Stimulated activated CD4-positive, alpha-beta T cell treated with anti-CD3 and anti-CD28 coated beads, TNF-alpha, amount 100 ng/mL, for 4 hours (primary cell): Measurements from ENCODE around the gene TPST1.

ENCODE experiments used
- DNase-seq, 3 experiments: peaks; one replicate each; pipeline ENCODE4 v3.0.0-alpha.2; 2020; ENCODE audit warnings: low read depth in 3 of 3

Gene TPST1

DNA sequence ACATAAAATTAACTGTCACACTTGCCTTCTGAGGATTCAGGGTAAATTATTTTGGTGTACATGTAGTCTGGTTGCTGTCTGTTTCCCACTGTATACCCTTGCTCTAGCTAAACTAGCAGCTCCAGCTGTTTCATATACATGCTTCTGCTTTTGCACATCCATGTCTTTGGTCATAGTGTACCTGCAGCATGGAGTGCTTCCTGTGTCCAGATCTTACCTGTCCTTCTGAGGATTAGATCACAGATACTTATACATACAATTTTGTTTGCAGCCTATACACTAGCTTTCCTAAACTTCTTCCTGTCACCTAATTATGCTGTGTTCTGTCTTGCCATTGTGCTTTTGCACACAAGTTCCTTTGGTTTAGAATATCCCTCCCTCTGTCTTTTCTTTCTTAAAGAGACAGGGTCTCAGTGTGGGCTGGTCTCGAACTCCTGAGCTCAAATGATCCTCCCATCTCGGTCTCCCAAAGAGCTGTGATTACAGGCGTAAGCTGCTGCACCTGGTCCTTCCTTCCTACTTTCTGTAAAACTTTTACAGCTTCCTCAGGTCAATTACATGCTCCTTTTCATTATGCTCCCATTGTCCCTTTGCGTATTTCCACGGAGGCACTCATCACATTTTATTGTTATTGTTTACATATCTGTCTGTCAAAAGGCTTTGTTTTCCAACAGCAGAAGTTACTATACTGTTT lies 33.8 kb downstream of the TPST1 start:
- DNase-seq = no peak

DNA sequence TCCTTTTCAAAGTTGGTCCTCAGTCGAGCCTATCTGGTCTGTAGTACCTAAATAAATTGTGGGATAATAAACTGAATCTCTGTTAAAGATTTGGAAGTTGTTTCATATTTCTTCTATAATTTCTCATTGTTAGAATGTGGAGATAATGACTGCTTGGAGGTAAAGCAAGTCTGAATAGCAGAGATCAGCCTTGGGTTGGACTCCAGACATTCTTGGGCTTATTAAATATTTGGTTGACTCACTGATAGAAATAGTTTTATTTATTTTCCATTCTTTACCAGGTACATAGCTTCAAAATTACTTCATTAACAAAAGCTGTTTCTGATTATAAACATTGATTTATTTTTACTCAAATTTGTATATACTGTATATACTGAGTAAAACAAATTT lies 34.3 kb downstream of the TPST1 start:
- DNase-seq = no peak

DNA sequence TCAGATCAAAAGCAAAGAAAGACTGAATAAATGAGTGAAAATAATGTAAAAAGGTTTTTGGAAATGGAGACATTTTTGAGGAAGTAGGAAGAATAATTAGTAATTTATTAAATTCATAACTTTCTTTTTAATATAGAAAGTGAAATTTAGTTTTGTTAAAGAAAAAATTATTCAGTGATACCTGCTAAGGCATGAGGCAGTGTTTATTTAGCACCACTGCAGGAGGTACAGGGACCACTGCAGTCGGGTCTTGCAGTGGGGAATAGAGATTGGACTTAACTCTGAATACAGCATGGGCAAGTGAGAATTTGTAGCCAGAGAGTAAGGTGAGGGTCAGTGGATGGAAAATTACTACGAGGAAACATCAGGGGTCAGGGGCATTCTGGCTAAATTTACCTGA lies 39.9 kb downstream of the TPST1 start:
- DNase-seq = no peak

DNA sequence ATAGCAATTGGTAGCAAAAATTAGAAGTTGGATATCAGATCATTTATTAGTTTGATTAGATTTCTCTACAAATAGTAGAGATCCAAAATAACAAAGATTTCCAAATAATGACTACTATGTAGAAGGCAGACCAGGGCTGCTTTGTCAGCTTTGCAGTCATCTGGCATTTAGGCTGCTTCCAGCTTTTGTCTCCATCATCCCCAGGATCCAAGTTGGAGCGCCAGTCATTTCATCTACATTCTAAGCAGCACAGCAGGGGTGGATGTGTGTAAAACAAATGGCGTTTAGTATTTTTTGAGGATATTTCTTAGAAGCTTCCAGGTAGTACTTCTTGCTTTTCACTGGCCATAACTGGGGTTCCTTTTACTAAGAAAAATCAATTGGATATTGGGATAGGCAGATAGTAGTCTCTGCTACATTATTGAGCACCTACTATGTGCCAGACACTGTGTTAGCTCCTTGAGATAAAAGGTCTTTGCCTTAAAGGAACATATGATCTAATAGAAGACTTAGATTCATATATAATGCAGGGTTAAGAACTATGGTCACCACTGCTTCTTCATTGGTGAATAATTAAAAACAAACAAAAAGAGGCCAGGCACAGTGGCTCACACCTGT lies 41.5 kb downstream of the TPST1 start:
- no peak for DNase-seq

DNA sequence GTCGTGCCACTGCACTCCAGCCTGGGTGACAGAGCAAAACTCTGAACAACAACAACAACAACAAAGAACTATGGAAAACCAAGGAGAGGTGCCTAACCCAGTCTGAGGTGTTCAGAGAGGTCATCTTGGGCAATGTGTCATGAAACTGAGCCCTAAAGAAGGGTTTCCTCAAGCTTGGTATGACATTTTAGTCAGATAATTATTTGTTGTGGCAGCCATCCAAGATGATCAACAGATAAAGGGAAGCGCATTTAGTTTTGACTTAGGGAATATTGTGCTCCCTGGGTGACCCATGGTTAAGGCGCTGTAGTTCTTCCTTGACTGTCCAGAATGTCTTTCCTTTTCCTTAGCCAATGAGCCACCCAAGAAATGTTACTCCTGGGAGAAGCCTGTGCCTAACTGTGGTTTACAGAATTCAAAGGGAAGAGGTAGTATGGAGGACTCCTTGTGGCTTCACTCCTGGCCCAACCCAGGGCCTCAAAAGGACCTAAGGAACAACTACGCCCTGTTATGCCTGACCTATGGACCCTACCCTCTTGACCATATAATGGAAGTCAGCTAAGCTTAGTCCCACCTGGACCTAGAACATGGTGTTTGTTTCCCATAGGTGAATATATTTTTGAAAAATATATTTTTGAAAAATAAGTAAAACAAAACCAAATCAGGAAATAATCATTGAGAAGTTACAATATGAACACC lies 42.4 kb downstream of the TPST1 start:
- DNase-seq = no peak

DNA sequence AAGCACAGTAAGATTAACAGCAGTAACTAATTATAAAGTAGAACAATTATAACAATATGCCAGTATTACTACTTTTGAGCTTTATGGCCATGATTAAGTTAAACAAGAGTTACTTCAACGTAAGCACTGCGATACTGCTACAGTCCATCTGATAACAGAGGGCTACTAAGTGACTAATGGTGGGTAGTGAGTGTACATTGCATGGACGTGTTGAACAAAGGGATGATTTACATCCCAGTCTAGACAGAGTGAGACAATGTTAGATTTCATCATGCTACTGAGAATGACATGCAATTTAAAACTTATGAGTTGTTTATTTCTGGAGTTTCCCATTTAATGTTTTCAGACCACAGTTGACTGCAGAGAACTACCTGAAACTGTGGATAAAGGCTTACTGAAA lies 45.6 kb downstream of the TPST1 start:
- DNase-seq = no peak

DNA sequence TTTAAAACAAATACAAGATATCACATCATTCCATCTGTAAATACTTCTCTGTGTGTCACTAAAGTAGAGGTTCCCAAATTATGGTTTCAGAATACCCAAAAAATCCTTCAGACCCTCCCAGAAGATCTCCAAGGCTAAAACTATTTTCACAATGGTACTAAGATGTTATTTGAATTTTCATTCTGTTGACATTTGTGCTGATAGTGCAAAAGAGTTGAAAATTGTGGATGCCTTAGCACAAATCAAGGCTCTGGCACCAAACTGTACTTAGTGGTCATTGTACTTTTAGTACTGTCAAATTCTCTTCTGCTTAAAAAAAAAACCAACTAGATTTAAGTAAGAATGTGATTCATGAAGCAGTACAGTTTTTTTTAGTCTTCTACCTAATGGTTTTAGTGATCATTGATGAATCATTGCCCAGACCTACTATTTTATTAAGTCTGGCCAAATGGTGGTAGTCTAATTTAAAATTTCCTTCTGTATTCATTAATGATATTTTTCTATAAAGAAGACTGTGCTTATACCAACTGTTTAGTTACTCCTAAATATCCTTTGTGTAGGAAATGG lies 50.5 kb downstream of the TPST1 start:
- no peak for DNase-seq

DNA sequence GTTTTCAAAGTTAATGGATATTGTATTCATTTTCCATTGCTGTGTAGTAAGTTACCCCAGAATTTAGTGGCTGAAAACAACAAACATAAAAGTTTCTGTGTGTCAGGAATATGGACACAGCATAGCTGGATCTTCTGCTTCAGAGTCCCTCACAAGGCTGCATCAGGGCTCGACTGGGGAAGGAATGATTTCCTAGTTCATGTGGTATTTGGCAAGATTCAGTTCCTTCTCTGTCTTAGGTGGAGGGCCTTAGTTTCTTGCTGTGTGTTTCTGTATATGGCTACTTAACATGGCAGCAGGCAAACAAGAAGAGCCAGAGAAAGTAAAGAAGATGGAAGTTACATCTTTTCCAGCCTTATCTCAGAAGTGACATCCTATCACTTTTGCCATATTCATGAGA lies 51.1 kb downstream of the TPST1 start:
- no peak for DNase-seq

DNA sequence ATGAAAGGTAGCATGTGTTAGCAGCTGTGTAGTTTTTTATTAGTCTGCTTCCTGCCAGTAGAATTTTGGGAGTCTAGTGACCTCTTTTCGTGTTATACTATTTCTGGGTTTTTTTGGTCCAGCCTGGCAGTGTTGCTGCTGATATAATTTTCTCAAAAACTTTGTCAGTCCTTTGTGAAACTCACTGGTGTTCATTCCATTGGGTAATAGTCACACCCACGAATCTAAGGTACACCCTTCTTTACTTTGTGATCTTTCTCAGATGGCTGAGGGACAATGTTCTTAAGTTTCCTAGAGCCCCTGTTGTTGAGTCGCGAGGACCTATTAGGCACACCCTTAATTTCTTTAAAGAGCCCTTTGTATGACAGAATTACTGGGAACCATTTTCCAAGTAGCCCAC lies 52.3 kb downstream of the TPST1 start:
- DNase-seq = no peak

DNA sequence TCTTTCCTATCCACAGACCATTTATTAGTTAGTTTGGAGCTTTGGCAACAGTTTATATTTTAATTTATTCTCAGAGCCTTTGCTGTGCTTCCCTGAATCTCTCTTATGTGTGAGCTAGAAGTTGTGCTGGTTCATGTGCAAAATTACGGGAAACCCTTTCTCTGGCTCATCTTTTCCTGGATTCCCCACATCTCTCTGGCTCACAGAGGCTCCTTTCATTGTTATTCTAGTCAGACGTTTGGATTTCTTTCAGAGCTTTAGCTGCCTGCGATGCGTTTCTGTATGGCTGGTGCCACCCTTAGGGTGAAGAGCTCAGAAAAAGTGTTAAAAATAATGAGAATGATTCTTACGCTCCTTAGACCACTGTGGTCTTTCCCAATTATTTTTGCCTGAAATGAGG lies 53.3 kb downstream of the TPST1 start:
- DNase-seq = no peak

DNA sequence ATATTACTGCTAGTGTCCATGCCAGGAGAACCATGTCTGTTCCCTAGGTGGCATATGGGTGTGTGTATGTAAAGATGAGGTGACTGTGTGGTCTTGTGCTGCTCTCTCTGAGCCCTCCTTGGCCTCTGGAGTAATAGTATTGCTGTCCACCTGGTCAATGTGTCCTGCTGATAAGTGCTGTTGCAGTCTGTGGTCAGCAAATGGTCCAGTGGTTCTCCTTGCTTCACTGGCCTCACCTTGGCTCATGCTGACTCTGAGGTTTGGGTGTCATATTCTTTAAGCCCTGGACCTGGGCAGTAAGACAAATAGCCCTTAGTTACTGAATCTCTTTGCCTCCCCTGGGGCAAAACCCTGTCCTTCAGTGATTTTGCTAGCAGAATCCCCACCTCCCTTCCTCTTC lies 56.8 kb downstream of the TPST1 start:
- DNase-seq = no peak

DNA sequence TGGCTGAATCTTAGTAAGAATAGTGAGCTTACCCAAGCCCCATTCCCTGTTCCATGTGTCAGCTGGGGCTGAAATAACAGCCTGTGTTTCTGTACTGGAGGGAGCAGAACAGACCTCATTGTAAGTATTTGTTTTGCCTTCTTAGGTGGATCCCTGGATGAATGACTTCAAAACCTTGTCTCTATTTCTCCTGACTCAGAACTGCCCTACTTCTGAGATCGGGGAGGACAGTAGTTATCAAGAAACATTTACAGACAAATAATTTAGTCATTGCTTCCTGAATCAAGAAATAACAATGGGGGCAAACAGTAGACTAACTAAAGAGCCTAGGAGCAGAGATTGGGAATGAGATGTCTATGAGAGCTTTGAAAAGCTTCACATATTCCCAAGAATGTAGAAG lies 58.8 kb downstream of the TPST1 start:
- no peak for DNase-seq

DNA sequence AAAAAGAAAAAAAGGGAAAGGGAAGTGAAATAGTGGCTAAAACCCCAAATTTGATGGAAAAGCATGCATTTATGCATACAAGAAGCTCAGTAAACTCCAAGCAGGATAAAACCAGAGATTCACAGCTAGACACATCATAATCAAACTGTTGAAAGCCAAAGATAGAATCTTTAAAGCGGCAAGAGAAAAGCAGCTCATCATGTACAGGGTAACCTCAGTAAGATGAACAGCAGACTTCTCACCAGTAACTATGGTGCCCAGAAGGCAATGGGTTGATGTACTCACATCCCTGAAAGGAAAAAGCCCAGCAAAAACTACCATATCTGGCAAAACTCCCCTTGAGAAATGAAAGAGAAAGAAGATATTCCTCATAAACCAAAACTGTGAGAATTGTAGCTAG lies 60.4 kb downstream of the TPST1 start:
- no peak for DNase-seq

DNA sequence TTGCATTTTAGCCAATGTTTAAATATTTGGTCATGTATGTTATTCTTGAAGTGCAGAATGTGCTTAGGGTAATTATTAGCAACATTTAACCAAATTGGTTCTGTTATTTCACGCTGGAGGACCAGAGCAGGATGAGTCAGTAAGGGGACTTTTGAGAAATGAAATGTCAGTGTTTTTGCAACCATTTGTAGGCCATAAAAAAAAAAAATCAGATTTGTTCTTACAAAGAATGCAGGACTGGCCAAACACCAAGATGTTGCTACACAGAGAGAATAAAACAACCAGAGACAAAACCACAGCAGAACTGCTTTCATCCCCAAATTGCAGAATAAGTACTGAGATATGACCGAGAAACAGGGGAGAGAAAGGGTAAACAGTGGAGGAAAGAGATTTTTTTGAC lies 62.1 kb downstream of the TPST1 start:
- DNase-seq = no peak

DNA sequence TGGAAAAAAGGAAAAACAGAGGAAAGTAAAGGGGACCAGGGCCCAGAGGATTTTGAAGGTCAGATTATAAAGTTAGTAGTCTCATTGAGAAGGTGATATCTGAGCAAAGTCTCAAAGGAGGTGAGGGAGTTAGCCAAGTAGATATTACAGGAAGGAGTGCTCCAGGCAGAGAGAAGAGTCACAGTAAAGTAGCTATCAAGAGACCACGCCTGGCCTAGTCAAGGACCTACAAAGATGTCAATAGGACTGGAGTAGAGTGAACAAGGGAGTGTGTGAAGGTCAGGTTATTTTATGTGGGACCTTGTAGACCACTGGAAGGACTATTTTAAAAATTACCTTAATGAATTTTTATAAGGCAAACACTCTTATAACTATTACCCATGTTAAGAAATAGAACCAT lies 64.8 kb downstream of the TPST1 start:
- no peak for DNase-seq

DNA sequence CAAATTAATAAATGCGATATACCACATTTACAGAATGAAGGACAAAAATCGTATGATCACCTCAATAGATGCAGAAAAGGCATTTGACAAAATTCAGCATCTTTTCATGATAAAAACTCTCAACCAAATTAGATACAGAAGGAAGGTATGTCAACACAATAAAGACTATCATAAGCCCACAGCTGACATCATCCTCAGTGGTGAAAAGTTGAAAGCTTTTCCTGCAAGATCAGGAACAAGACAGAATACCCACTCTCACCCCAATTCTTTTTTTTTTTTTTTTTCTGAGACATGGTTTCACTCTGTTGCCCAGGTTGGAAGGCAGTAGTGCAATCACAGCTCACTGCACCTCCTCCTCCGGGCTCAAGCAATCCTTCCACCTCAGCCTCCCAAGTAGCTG lies 67.2 kb downstream of the TPST1 start:
- DNase-seq = no peak

DNA sequence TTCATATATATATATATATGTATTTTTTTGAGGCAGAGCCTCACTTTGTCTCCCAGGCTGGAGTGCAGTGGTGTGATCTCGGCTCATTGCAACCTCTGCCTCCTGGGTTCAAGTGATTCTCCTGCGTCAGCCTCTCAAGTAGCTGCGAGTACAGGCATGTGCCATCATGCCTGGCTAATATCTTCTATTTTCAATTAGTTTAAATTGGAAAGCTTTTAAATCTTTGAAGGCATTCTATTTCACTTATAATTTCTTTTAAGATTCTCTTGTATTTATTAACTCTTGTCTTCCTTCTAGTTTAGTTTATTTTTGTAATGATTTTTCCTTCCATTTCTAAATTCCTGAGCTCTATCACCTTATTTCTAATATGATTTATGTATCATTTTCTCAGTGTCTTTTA lies 71.2 kb downstream of the TPST1 start:
- DNase-seq = no peak

DNA sequence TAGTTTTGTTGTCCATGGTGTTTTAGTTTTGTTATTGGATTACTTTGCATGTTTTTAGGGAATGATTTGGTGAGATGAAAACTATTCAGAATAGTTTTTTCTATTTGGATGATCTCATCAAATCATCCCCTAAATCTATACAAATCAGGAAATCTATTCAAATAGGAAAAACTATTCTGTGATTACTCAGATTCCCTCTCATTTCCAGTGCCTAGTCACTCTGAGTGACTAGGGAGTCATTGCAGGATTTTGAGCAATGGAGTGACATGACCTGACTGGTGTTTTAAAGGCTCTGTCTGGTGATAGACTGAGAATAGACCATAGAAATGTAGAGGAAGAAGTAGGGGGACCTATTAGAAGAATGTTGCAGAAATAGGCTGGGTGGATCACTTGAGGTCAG lies 72.4 kb downstream of the TPST1 start:
- no peak for DNase-seq

DNA sequence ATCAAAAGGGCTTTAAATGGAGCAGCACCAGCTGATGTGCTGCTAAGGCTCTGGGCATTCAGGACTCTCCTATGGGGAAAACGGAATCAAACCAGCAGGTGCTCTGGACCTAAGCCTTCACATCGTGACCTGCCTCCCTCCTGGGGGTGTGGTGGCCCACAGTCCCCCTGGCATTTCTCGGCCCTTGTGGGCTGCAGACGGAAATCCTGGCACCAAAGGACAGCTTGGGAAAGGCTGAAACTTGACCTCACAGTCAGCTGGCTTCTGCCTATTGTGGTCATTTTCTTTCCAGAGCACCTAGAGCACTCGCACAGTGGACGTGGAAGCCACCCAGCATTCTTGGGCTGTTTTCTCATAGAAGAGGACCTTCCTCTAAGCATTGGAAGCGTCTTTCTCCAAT lies 74.8 kb downstream of the TPST1 start:
- no peak for DNase-seq

DNA sequence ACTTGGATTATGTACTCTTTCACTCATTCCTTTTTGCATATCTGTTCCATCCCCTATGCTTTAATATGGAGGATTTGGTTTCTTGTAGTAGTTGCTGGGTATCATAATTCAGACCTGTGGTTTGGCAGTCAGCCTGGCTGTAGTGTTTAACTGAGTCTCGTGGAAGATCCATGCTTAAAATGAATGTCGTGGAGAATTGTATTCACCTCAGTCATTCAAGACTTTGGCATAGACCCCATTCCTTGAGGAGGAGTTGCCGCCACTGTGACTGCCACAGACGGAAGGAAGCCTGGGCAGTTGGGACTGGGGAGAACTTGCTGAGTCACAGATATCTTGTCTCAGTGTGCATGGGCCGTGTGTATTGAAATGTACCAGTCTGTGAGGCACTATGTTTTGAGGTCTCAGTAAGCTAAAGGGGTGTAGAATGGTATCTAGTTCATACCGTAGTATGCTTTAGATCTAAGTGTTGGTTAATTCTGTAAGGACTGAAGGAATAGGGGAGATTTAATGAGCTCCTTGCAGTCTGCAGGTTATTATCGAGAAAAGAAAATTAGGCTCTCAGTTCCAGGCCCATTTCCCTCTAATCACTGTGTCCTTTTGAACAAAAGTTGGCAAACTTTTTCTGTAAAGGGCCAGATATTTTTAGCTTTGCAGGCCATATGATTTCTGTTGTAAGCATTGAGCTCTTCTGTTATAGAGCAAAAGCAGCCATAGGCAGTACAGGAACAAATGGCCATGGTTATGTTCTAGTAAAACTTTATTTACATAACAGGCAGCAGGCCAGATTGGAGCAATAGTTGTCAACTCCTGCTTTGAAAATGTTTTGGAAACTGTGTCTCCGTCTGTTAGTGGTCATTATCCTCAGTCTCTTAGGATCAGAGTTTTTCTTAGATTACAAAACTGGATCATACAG lies 76.8 kb downstream of the TPST1 start:
- no peak for DNase-seq

DNA sequence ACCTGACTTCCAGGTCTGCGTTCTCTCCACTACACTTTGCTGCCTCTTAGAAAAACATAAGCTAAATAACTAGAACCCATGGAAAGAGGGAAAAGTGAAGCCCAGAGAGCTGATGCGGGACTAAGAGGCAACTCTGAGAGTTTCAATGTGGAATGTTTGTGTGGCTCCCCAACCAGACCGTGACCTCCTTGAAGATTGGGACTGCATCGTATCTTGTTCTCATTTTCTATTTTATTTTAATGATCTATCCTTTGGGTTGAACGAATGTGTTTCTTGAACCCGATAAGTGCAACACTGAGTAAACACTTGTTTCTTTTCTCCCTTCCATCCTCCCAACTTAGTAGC lies 77.4 kb downstream of the TPST1 start:
- no peak for DNase-seq
